IMR-90 (cell line): ENCODE data around the gene GPSM1. TPM values are rescaled to one million over a fixed set of nuclear protein-coding genes. Genes with fewer than 3 reads are reported as not detected.

Experiments
- ATAC-seq: fragments of 200-7000 bp; cut with Tn5 transposase; 2 replicates; pipeline ENCODE4 v1.9.1; 2020; ENCODE audit warnings: low read depth, mild to moderate bottlenecking, moderate library complexity
- BruUV-seq: library from RNA; stranded (reverse); fragments of 400-500 nt; replicated peaks from 2 replicates; lab custom pipeline; 2021; lab: Mats Ljungman, UMichigan
- CTCF ChIA-PET: fragments of 300-600 bp; formaldehyde crosslinking; extraction: SDS; loops from one replicate; lab custom pipeline; 2021; ENCODE audit warnings: antibody characterized with exemption; lab: Yijun Ruan, JAX
- POLR2A ChIA-PET: fragments of 300-600 bp; sonication (Branson Sonifier 250); formaldehyde crosslinking; loops from one replicate; lab custom pipeline; 2022; ENCODE audit warnings: antibody characterized with exemption; ENCODE audit not compliant: unreplicated experiment; lab: Charles Lee
- DNase-seq: peaks from one replicate; pipeline ENCODE4 v3.0.0; 2013
- H2AFZ ChIP-seq: replicated peaks from 2 replicates; pipeline ENCODE3; 2013; ENCODE audit warnings: low read length, mild to moderate bottlenecking; ENCODE audit not compliant: poor library complexity
- H2AK5ac ChIP-seq: 2 replicates; pipeline ENCODE4 v1.6.1; 2013; ENCODE audit warnings: low read depth, low read length, inconsistent platforms
- H2AK9ac ChIP-seq: replicated peaks from 2 replicates; pipeline ENCODE3; 2013; ENCODE audit warnings: mild to moderate bottlenecking, low read depth, low read length, moderate library complexity; ENCODE audit not compliant: poor library complexity
- H2BK120ac ChIP-seq: 2 replicates; pipeline ENCODE4 v1.6.1; 2013; ENCODE audit warnings: low read depth, low read length, inconsistent platforms
- H2BK15ac ChIP-seq: 3 replicates; pipeline ENCODE4 v1.6.1; 2013; ENCODE audit warnings: low read depth, low read length, inconsistent platforms
- H2BK20ac ChIP-seq: 2 replicates; pipeline ENCODE4 v1.6.1; 2013; ENCODE audit warnings: low read depth, mild to moderate bottlenecking, inconsistent platforms, low read length, moderate library complexity
- H2BK5ac ChIP-seq: 2 replicates; pipeline ENCODE4 v1.6.1; 2013; ENCODE audit warnings: mild to moderate bottlenecking, low read depth, low read length, inconsistent platforms; ENCODE audit not compliant: poor library complexity, severe bottlenecking
- H3K14ac ChIP-seq: replicated peaks from 2 replicates; pipeline ENCODE4 v1.6.1; 2013; ENCODE audit warnings: low read depth, low read length, inconsistent platforms
- H3K18ac ChIP-seq: 2 replicates; pipeline ENCODE4 v1.6.1; 2013; ENCODE audit warnings: low read depth, low read length, control low read depth
- H3K23ac ChIP-seq: 2 replicates; pipeline ENCODE4 v1.6.1; 2013; ENCODE audit warnings: low read depth, low read length, inconsistent platforms
- H3K27ac ChIP-seq: 2 replicates; pipeline ENCODE4 v1.5.1; 2013; ENCODE audit warnings: mild to moderate bottlenecking, control low read depth, low read length; ENCODE audit not compliant: insufficient read depth
- H3K27me3 ChIP-seq: 2 replicates; pipeline ENCODE4 v1.6.1; 2013; ENCODE audit warnings: low read length; ENCODE audit not compliant: control insufficient read depth, insufficient read depth
- H3K36me3 ChIP-seq: 2 replicates; pipeline ENCODE4 v1.6.1; 2013; ENCODE audit warnings: low read length, mixed read lengths; ENCODE audit not compliant: control insufficient read depth, insufficient read depth
- H3K4ac ChIP-seq: 2 replicates; pipeline ENCODE4 v1.6.1; 2013; ENCODE audit warnings: low read depth, low read length, inconsistent platforms
- H3K4me1 ChIP-seq: 2 replicates; pipeline ENCODE4 v1.6.1; 2013; ENCODE audit warnings: low read length, mixed read lengths; ENCODE audit not compliant: control insufficient read depth, insufficient read depth
- H3K4me2 ChIP-seq: 2 replicates; pipeline ENCODE4 v1.6.1; 2013; ENCODE audit warnings: low read depth, mild to moderate bottlenecking, control low read depth, low read length, moderate library complexity
- H3K4me3 ChIP-seq: 2 replicates; pipeline ENCODE4 v1.5.1; 2013; ENCODE audit warnings: low read depth, mild to moderate bottlenecking, control low read depth, low read length, moderate library complexity; ENCODE audit not compliant: insufficient read depth
- H3K56ac ChIP-seq: 2 replicates; pipeline ENCODE4 v1.6.1; 2013; ENCODE audit warnings: low read length, inconsistent platforms; ENCODE audit not compliant: insufficient read depth; ENCODE audit errors: extremely low read depth
- H3K79me1 ChIP-seq, 2 experiments: 2 replicates each; pipeline ENCODE4 v1.6.1; 2013; ENCODE audit warnings: low read length in 2 of 2, inconsistent platforms in 1 of 2, low read depth in 1 of 2
- H3K9ac ChIP-seq: 2 replicates; pipeline ENCODE4 v1.6.1; 2013; ENCODE audit warnings: low read depth, low read length, control low read depth
- H3K9me1 ChIP-seq: 2 replicates; pipeline ENCODE4 v1.6.1; 2013; ENCODE audit warnings: low read length, inconsistent platforms; ENCODE audit not compliant: insufficient read depth
- H3K9me3 ChIP-seq: 2 replicates; pipeline ENCODE4 v1.6.1; 2013; ENCODE audit warnings: low read length; ENCODE audit not compliant: control insufficient read depth, insufficient read depth
- H4K20me1 ChIP-seq: 2 replicates; pipeline ENCODE4 v1.6.1; 2013; ENCODE audit warnings: low read length, inconsistent platforms; ENCODE audit not compliant: insufficient read depth
- H4K5ac ChIP-seq: 2 replicates; pipeline ENCODE4 v1.6.1; 2013; ENCODE audit warnings: mild to moderate bottlenecking, low read depth, low read length, control low read depth
- H4K8ac ChIP-seq, 2 experiments: 2 replicates each; pipeline ENCODE4 v1.6.1; 2013; ENCODE audit warnings: low read depth in 2 of 2, low read length in 2 of 2, control low read depth in 1 of 2, inconsistent platforms in 1 of 2
- H4K91ac ChIP-seq: 2 replicates; pipeline ENCODE4 v1.6.1; 2013; ENCODE audit warnings: low read depth, low read length, inconsistent platforms; ENCODE audit not compliant: insufficient read depth
- BHLHE40 ChIP-seq: fragments of 150-350 bp; IDR thresholded peaks from 2 replicates; pipeline ENCODE4 v1.6.1; 2016; ENCODE audit warnings: mild to moderate bottlenecking, low read depth, low read length
- CEBPB ChIP-seq: IDR thresholded peaks from 2 replicates; pipeline ENCODE4 v1.6.1; 2012; ENCODE audit warnings: low read depth, low read length, improper control_type of control experiment
- CHD1 ChIP-seq: IDR thresholded peaks from 2 replicates; pipeline ENCODE4 v1.6.1; 2012; ENCODE audit warnings: low read depth, low read length, improper control_type of control experiment
- FOS ChIP-seq: fragments of 150-350 bp; IDR thresholded peaks from 2 replicates; pipeline ENCODE4 v1.6.1; 2016; ENCODE audit warnings: low read depth, low read length
- MAZ ChIP-seq: IDR thresholded peaks from 2 replicates; pipeline ENCODE4 v1.6.1; 2012; ENCODE audit warnings: low read depth, mild to moderate bottlenecking, low read length, improper control_type of control experiment, moderate library complexity, borderline replicate concordance
- MXI1 ChIP-seq: IDR thresholded peaks from 2 replicates; pipeline ENCODE4 v1.6.1; 2012; ENCODE audit warnings: low read depth, mild to moderate bottlenecking, low read length, moderate library complexity, borderline replicate concordance
- NFE2L2 ChIP-seq: fragments of 150-350 bp; IDR thresholded peaks from 2 replicates; pipeline ENCODE4 v1.6.1; 2016; ENCODE audit warnings: low read depth, mild to moderate bottlenecking, low read length
- POLR2A ChIP-seq: IDR thresholded peaks from 2 replicates; pipeline ENCODE4 v1.6.1; 2012; ENCODE audit warnings: mild to moderate bottlenecking, low read depth, low read length
- RAD21 ChIP-seq: IDR thresholded peaks from 2 replicates; pipeline ENCODE4 v1.6.1; 2012; ENCODE audit warnings: low read length, improper control_type of control experiment
- RCOR1 ChIP-seq: IDR thresholded peaks from 2 replicates; pipeline ENCODE4 v1.6.1; 2012; ENCODE audit warnings: mild to moderate bottlenecking, low read length, improper control_type of control experiment; ENCODE audit not compliant: insufficient replicate concordance
- RFX5 ChIP-seq: IDR thresholded peaks from 2 replicates; pipeline ENCODE4 v1.8.0; 2012; ENCODE audit warnings: low read depth, mild to moderate bottlenecking, low read length, moderate library complexity
- WGBS, 2 experiments: methylation state at CpG; one replicate each; pipeline versions ENCODE4 v1.1.5 to v1.1.7; 2013; ENCODE audit warnings: missing lambda C conversion rate in 2 of 2; ENCODE audit not compliant: insufficient read length in 1 of 2; ENCODE audit errors: extremely low coverage in 2 of 2; 5-methylcytosine and 5-hydroxymethylcytosine counted together
- dilution Hi-C: fragments of 300-500 bp; cut with HindIII; formaldehyde crosslinking; loops from one replicate; pipeline ENCODE4 v1.14.3; 2018; ENCODE audit warnings: low sequenced_read_pairs; ENCODE audit not compliant: unreplicated experiment
- in situ Hi-C: fragments of 300-500 bp; cut with MboI; formaldehyde crosslinking; loops from 3 replicates; pipeline ENCODE4 v1.14.3; 2019; ENCODE audit warnings: low sequenced_read_pairs, inconsistent platforms, mixed read lengths
- intact Hi-C: fragments of 100-400 bp; cut with micrococcal nuclease; formaldehyde crosslinking; loops from 2 replicates; pipeline ENCODE4 v1.10.0; 2022
- polyA plus RNA-seq, 3 experiments: library from polyadenylated mRNA; depleted of rRNA; stranded (reverse); fragments of >200 nt; gene quantifications; 2 replicates each; pipeline ENCODE4 v1.2.3, GENCODE V29; 2012; ENCODE audit warnings: low replicate concordance in 1 of 3
- total RNA-seq: library from RNA; depleted of rRNA; stranded (reverse); fragments of >200 nt; gene quantifications from 2 replicates; pipeline ENCODE4 v1.2.3, GENCODE V29; 2012
- TF ChIP-seq, protein P1 (sequence below): fragments of 150-350 bp; IDR thresholded peaks from 2 replicates; pipeline ENCODE4 v1.6.1; 2017; ENCODE audit warnings: mild to moderate bottlenecking, antibody characterized with exemption, low read length, low read depth
- TF ChIP-seq, protein P2 (sequence below): fragments of 150-350 bp; IDR thresholded peaks from 2 replicates; pipeline ENCODE4 v1.6.1; 2016; ENCODE audit warnings: low read depth, mild to moderate bottlenecking, low read length, moderate library complexity, borderline replicate concordance
- TF ChIP-seq, protein P3 (sequence below): conservative IDR thresholded peaks from 2 replicates; pipeline ENCODE4 v1.5.1; 2012; ENCODE audit warnings: mild to moderate bottlenecking, low read depth, low read length, improper control_type of control experiment

GPSM1 gene
- total and polyA plus RNA-seq, 2 of the 4 experiments (the other 2 are of a cell fraction): 28.7 to 71.2 TPM

DNA sequence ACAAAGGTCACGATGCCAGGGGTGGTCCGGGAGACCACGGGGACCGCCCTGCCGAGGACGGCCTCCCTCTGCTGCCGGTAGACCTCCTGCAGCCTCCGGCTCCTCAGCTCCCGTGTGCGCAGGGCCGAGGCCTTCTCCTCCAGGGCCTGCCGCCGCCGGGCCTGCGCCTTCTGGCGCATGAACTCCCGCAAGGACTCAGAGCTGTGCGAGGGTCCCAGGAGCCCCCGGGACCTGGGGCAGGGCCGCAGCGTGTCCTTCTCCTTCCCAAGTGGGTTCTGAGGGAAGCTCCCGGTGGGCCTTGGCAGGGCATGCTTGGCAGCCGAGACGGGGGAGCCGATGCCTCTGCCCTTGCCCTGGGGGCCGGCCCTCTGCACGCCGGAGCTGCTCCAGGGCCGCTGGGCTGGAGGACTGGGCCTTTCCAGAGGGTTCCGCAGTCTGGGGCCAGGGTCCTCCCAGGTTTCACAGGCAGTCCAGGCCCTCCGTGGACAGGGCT lies 36.8 kb upstream of the GPSM1 start:
- Histone ChIP-seq H3K4ac (no peak overlapping the region), H4K91ac (no peak overlapping the region), H2BK120ac (no peak overlapping the region), H3K56ac (no peak overlapping the region), H2BK20ac (no peak overlapping the region), H3K9ac (no peak overlapping the region), H3K18ac (no peak overlapping the region), H2BK15ac (no peak overlapping the region), H2AFZ (no peak overlapping the region), H3K27ac (no peak overlapping the region), H2BK5ac (no peak overlapping the region), H3K9me1 (no peaks in the 10 kb centered on the region), H4K20me1 (no peaks in the 10 kb centered on the region), H3K36me3 (no peaks in the 10 kb centered on the region), H3K23ac (no peak overlapping the region), H4K5ac (no peak overlapping the region), H3K4me1 (no peaks in the 10 kb centered on the region), H3K79me1 (no peaks in the 10 kb centered on the region), H2AK9ac (no peak overlapping the region), H3K9me3 (no peaks in the 10 kb centered on the region; the same call in 1 of the 2 replicates), H3K4me2 (no peak overlapping the region), H3K14ac (no peak overlapping the region), H3K4me3 (no peak overlapping the region), H4K8ac (no peak overlapping the region), H2AK5ac (no peak overlapping the region), H3K27me3 (peaks cover 35% of the 10 kb centered on the region)
- ChIA-PET POLR2A (no interaction called here), CTCF (no interaction called here)
- in situ Hi-C loops: no loop called here
- no peak for ATAC-seq
- no TSS peak for BruUV-seq
- TF ChIP-seq, protein P1, sequence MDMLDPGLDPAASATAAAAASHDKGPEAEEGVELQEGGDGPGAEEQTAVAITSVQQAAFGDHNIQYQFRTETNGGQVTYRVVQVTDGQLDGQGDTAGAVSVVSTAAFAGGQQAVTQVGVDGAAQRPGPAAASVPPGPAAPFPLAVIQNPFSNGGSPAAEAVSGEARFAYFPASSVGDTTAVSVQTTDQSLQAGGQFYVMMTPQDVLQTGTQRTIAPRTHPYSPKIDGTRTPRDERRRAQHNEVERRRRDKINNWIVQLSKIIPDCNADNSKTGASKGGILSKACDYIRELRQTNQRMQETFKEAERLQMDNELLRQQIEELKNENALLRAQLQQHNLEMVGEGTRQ: no peak
- TF ChIP-seq RAD21 (no peak), NFE2L2 (no peak), MXI1 (no peak), BHLHE40 (no peak), CEBPB (no peak), RFX5 (no peak), POLR2A (no peak), RCOR1 (no peak), MAZ (no peak), FOS (no peak), CHD1 (no peak)
- TF ChIP-seq, protein P2, sequence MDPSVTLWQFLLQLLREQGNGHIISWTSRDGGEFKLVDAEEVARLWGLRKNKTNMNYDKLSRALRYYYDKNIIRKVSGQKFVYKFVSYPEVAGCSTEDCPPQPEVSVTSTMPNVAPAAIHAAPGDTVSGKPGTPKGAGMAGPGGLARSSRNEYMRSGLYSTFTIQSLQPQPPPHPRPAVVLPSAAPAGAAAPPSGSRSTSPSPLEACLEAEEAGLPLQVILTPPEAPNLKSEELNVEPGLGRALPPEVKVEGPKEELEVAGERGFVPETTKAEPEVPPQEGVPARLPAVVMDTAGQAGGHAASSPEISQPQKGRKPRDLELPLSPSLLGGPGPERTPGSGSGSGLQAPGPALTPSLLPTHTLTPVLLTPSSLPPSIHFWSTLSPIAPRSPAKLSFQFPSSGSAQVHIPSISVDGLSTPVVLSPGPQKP: no peak
- TF ChIP-seq, protein P3, sequence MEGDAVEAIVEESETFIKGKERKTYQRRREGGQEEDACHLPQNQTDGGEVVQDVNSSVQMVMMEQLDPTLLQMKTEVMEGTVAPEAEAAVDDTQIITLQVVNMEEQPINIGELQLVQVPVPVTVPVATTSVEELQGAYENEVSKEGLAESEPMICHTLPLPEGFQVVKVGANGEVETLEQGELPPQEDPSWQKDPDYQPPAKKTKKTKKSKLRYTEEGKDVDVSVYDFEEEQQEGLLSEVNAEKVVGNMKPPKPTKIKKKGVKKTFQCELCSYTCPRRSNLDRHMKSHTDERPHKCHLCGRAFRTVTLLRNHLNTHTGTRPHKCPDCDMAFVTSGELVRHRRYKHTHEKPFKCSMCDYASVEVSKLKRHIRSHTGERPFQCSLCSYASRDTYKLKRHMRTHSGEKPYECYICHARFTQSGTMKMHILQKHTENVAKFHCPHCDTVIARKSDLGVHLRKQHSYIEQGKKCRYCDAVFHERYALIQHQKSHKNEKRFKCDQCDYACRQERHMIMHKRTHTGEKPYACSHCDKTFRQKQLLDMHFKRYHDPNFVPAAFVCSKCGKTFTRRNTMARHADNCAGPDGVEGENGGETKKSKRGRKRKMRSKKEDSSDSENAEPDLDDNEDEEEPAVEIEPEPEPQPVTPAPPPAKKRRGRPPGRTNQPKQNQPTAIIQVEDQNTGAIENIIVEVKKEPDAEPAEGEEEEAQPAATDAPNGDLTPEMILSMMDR: no peak
- no peak for DNase-seq
- intact Hi-C loops: no loop called here
- WGBS, 2 experiments: 74% methylated on average over 7 of the region's 31 CpGs; no CpG with 5 or more reads in 1 of the 2 experiments
- dilution Hi-C loops: no loop called here
